HEK293 (cell line): ENCODE results near the gene ENO3.
"Not testable (repeated sequence)": the region's sequence is repeated elsewhere in the genome, so short reads cannot be mapped to it uniquely, and the experiment has no call there.

Experiments used
- ZBTB8A ChIP-seq: fragments of 450-650 bp; formaldehyde crosslinking; IDR thresholded peaks from 2 replicates; pipeline ENCODE4 v1.5.1; 2016; ENCODE audit warnings: missing biosample characterization, missing genetic modification characterization
- ZNF138 ChIP-seq: fragments of 450-650 bp; formaldehyde crosslinking; IDR thresholded peaks from 2 replicates; pipeline ENCODE4 v1.5.1; 2016; ENCODE audit warnings: missing biosample characterization, missing genetic modification characterization, borderline replicate concordance
- ZNF530 ChIP-seq: fragments of 450-650 bp; formaldehyde crosslinking; IDR thresholded peaks from 2 replicates; pipeline ENCODE4 v1.5.1; 2016; ENCODE audit warnings: low read depth, missing biosample characterization, missing genetic modification characterization
- ZNF792 ChIP-seq: fragments of 450-650 bp; formaldehyde crosslinking; IDR thresholded peaks from 2 replicates; pipeline ENCODE4 v1.5.1; 2016; ENCODE audit warnings: missing biosample characterization, missing genetic modification characterization
- TF ChIP-seq, protein P1 (sequence below): fragments of 450-650 bp; formaldehyde crosslinking; IDR thresholded peaks from 2 replicates; pipeline ENCODE4 v1.5.1; 2016; ENCODE audit warnings: missing biosample characterization, missing genetic modification characterization
- TF ChIP-seq, protein P2 (sequence below): sonication (generic); formaldehyde crosslinking; IDR thresholded peaks from 2 replicates; pipeline ENCODE4 v1.8.1; 2022; ENCODE audit warnings: mild to moderate bottlenecking, moderate library complexity, missing genetic modification reagents
- TF ChIP-seq, protein P3 (sequence below): fragments of 450-650 bp; formaldehyde crosslinking; IDR thresholded peaks from 2 replicates; pipeline ENCODE4 v1.5.1; 2016; ENCODE audit warnings: missing biosample characterization, missing genetic modification characterization

DNA sequence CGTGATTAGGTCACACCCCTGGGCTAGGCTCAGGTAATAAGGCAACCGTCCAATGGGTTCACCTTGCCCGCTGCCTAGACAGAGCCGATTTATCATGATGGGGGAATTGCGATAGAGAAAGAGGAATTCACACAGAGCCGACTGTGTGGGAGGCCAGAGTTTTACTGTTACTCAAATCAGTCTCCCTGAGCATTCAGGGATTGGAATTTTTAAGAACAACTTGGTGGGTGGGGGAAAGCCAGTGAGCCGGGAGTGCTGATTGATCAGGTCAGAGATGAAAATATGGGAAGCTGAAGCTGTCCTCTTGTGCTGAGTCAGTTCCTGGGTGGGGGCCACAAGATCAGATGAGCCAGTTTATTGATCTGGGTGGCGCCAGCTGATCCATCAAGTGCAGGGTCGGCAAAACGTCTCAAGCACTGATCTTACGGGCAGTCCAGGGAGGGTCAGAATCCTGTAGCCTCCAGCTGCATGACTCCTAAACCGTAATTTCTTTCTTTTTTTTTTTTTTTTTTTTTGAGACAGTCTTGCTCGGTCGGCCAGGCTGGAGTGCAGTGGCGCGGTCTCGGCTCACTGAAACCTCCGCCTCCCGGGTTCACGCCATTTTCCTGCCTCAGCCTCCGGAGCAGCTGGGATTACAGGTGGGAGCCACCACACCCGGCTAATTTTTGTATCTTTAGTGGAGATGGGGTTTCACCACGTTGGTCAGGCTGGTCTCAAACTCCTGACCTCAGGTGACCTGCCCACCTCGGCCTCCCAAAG is 24.2 kb upstream of the ENO3 start:
- not testable (repeated sequence) for TF ChIP-seq ZNF792; ZBTB8A (tag by site-specific recombination); ZNF530 (tag by site-specific recombination); ZNF138
- TF ChIP-seq, protein P1, sequence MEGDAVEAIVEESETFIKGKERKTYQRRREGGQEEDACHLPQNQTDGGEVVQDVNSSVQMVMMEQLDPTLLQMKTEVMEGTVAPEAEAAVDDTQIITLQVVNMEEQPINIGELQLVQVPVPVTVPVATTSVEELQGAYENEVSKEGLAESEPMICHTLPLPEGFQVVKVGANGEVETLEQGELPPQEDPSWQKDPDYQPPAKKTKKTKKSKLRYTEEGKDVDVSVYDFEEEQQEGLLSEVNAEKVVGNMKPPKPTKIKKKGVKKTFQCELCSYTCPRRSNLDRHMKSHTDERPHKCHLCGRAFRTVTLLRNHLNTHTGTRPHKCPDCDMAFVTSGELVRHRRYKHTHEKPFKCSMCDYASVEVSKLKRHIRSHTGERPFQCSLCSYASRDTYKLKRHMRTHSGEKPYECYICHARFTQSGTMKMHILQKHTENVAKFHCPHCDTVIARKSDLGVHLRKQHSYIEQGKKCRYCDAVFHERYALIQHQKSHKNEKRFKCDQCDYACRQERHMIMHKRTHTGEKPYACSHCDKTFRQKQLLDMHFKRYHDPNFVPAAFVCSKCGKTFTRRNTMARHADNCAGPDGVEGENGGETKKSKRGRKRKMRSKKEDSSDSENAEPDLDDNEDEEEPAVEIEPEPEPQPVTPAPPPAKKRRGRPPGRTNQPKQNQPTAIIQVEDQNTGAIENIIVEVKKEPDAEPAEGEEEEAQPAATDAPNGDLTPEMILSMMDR: not testable (repeated sequence)
- TF ChIP-seq, protein P2, sequence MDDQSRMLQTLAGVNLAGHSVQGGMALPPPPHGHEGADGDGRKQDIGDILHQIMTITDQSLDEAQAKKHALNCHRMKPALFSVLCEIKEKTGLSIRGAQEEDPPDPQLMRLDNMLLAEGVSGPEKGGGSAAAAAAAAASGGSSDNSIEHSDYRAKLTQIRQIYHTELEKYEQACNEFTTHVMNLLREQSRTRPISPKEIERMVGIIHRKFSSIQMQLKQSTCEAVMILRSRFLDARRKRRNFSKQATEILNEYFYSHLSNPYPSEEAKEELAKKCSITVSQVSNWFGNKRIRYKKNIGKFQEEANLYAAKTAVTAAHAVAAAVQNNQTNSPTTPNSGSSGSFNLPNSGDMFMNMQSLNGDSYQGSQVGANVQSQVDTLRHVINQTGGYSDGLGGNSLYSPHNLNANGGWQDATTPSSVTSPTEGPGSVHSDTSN: not testable (repeated sequence)
- TF ChIP-seq, protein P3, sequence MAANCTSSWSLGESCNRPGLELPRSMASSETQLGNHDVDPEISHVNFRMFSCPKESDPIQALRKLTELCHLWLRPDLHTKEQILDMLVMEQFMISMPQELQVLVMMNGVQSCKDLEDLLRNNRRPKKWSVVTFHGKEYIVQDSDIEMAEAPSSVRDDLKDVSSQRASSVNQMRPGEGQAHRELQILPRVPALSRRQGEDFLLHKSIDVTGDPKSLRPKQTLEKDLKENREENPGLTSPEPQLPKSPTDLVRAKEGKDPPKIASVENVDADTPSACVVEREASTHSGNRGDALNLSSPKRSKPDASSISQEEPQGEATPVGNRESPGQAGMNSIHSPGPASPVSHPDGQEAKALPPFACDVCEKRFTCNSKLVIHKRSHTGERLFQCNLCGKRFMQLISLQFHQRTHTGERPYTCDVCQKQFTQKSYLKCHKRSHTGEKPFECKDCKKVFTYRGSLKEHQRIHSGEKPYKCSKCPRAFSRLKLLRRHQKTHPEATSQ (tag by site-specific recombination): not testable (repeated sequence)
